Measurements from ENCODE around the gene SF3B3.

Gene SF3B3

DNA sequence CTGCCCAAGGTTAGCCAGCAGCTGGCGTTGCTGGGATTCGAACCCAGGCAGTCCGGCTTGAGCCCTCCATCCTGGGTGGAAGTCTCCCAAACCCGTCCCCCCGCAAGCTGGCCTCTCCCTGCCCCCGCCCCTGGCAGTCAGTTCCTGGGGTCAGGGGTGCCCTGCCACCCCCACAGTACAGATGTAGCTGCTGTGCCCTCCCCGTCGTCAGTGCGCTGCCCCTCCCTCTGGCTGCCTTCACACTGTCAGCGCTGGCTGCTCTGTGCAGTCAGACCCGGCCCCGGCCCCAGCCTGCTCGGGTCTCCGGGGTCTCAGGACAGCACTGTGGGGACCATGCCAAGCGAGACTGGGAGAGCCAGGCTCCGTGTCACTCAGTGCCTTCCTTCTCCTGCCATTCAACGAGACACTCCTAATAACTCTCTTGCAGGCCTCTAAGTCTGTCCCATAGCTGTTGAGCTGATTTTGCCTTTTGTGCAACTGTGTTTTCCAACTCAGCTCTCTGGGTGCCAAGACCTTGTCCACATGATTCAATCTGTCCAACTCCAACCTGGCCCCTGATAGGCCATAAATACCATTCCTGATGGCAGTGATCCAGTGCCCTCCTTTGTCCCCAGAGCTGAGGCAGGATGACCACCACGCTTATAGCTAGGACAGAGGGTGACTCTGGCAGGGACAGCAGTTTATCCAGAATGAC lies 67.3 kb downstream of the SF3B3 start:
- DNase-seq (ENCODE audit: low read depth) = no peak

DNA sequence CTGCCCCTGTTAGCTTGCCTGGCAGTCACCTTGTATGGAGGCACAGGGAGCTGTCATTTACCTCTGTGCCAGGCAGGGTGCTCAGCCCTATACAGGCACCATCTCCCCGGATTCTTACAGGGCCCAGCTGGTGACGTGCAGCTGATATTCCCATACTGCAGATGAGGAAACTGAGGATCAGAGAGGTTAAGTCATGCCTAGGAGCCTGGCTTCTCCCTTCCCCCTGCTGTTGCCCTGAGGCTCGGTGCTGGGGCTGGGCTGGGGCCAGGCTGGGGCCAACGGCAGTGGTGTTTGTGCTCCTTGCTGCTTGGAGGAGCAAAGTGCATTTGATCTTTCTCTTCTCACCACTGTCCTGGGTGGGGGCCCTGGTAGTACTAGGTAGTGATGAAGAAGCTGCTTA lies 68.0 kb downstream of the SF3B3 start:
- DNase-seq (ENCODE audit: low read depth) = no peak

DNA sequence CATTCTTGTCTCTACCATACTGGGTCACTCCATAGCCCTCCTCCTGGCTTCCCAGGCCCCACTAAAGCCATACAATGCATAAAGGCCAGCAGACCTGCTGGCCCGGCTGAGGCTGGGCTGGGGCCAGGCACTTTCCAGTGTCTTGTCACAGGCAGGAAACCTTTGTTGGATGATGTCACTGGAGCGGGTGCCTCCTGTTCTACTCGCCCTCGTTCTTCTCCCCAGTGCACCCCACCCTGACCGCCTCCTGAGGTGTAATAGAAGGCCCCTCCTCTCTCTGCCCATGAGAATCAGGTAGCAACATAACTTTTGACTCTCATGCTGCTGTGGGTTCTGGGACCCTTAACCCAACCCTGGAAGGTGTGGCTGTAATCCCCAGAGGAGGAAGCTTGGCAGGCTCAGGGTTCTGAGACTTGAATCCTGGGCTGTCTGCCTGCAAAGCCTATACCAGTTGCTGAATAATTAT lies 68.5 kb downstream of the SF3B3 start:
- DNase-seq (ENCODE audit: low read depth) = no peak

DNA sequence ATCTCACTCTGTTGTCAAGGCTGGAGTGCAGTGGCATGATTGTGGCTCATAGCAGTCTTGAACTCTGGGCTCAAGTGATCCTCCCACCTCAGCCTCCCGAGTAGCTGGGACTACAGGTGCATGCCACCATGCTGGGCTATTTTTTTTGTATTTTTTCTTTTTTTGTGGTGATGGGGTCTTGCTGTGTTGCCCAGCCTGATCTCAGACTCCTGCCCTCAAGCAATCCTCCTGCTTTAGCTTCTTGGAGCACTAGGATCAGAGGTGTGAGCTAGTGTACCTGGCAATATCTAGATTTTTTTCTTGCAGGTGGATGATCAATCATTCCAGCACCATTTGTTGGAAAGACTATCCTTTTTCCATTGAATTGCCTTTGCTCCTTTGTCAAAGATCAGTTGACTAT lies 69.9 kb downstream of the SF3B3 start:
- DNase-seq (ENCODE audit: low read depth) = no peak

DNA sequence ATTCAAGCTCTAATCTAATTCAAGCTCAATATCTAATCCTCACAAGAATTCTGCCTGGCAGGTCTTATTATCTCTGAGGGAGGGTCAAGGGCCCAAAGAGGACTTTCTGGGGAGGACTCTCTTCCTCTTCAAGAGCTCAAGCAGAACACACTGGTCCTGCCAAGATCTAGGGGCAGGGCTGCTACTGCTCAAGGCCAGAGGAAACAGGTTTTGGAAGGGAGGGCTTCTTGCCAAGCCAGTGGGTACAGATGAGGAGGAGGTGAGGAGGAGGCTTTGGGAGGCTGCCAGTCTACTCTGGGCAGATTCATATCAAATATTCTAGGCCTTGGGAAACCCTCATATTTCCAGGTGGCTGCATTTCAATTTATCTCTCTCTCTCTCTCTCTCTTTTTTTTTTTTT lies 71.0 kb downstream of the SF3B3 start:
- no peak for DNase-seq (ENCODE audit: low read depth)

DNA sequence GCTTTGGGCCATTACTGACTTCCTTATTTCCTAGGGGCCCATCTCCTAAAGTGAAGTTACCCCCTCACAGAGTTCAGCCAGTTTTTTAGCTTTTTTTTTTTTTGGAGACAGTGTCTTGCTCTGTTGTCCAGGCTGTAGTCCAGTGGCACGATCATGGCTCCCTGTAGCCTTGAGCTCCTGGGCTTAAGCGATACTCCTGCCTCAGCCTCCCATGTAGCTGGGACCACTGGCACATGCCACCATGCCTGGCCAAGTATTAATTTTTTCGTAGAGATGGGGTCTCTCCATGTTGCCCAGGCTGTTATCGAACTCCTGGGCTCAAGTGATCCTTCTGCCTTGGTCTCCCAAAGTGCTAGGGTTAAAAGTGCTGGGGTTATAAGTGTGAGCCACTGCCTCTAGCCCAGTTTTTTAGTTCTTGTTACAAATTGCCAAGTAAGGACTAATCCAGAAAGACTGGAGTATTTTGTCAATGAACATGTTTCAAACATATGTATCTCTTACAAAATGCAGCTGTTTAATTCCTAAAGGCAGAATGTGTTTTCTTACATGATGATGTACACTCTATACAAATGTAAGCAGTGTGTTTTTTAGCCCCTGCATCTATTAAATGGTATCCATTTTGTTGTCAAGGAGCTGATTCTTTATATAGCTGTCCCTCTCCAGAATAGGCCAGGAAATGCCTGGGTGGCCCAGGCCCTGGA lies 73.7 kb downstream of the SF3B3 start:
- no peak for DNase-seq (ENCODE audit: low read depth)

DNA sequence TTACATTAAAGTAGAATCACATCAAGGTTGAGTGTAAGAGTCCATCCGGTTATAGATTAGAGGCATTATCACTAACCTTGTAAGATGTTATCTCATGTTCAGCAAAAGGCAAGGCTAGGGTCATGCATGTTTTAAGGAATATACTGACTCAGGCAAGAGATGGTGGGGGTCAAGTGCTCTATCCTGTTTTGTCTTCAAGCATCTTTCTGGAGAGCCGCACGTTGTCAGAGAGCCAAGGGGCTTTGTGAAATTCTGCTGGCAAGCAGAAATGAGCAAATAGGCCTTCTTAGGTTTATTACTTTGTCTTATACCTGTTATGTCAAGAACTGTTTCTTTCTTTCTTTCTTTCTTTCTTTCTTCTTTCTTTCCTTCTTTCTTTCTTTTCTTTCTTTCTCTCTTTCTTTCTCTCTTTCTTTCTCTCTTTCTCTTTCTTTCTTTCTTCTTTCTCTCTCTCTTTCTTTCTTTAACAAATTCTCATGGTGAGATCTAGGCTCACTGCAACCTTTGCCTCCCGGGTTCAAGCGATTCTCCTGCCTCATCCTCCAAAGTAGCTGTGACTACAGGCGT lies 75.4 kb downstream of the SF3B3 start:
- no peak for DNase-seq (ENCODE audit: low read depth)

DNA sequence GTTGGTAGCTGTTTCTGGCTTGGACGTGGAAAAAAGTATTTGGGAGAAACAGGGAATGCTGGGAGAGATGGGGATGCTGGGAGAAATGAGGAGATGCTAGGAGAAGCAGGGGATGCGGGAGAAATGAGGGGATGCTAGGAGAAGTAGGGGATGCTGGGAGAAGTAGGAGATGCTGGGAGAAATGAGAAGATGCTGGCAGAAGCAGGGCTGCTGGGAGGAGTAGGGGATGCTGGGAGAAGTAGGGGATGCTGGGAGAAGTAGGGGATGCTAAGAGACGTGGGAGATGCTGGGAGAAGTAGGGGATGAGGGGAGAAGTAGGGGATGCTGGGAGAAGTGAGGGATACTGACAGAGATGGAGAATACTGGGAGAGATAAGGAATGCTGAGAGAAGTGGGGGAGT lies 77.1 kb downstream of the SF3B3 start:
- DNase-seq (ENCODE audit: low read depth) = no peak

DNA sequence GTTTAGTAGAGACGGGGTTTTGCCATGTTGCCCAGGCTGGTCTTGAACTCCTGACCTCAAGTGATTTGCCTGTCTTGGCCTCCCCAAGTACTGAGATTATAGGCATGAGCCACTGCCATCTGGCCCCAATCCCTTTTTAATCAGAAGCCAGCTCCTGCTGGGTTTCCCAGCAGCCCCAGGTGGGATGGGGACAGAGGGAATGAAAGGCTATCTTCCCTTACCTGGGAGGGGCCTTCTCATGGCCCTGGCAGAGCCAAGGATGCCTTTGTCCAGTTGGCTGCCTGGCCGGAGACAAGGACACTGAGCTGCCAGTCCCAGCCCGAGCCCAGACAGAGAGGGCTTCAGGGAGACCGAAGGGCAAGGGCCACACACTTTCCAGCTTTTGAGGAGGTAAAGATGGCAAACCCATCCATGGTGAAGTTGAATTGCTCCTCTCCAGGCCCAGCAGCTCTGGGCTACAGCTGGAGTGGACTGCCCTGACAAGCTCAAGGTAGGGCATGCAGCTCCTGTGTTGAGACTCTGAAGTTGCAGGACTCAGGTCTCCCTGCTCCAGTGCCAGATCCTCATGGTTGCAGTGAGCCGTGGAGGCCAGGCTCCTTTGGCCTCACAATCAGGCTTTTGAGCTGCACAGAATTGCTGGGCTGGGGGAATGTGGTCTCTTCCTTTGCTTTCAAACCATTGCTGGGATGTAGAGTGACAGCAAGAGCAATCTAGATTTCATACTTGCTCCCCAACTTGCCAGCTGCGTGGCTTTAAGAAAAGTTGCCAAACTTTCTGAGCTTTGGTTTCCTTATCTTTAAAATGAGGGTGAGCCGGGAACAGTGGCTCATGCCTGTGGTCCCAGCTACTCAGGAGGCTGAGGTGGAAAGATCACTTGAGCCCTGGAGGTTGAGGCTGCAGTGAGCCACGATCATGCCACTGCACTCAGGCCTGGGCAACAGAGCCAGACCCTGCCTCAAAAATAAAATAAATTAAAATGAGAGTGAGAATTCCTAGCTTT lies 78.3 kb downstream of the SF3B3 start:
- no peak for DNase-seq (ENCODE audit: low read depth)

DNA sequence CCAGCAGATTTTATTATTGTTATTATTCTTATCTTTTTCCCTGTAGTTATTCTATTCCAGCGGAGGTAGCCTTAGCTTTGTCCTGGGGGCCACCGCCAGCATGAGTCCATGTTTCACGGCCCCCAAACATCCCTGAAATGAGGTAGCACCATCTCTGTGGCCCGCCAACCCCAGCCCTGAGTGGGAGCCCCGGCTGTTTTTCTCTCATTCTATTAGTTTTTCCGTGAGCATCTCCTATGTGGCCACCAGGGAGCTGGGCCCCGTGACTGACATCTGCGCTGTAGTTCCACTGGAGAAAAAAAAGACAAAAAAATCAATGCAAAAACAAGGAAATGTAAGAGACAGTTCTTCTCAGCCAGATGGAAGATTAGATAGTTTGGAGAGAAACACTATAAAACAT lies 79.2 kb downstream of the SF3B3 start:
- no peak for DNase-seq (ENCODE audit: low read depth)

DNA sequence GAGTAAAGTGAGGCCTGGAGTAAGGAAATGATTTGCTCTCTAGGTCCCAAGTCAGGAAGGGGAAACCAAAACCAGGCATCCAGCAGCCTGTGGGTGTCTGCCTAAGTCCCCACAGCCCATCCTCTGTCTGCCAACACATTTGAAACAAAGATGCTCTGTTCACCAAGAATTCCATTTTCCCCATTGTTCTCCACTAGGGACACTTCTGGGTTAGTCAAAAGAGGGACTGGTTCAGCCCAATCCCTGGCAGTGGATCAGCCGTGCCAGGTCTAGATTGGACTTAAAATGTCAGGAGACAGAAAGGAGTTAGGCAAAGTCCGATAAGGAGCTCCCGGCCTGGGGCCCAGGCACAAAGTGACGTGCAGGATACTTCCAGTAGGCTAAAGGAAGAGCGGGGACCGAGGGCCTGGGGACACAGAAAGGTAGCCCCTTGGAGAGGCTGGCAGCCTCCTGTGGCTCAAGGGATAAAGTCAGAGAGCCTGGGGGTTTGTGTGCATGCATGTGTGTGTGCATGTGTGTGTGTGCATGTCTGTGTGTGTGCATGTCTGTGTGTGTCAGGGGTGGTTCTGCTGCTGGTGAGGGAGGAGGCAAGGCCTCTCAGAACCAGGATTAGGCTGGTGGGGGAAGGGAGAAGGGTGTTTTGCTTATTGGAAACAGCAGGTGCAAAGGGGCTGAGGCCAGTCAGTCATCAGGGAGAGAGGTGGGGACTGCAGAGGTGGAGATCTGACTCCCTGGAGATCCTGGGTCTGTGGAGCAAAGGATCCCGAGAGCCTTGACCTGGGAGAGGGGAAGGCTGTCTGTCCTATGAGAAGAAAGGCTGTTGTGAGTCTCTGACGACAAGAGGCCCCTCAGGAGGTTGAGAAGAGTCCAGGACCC lies 81.0 kb downstream of the SF3B3 start:
- no peak for DNase-seq (ENCODE audit: low read depth)

DNA sequence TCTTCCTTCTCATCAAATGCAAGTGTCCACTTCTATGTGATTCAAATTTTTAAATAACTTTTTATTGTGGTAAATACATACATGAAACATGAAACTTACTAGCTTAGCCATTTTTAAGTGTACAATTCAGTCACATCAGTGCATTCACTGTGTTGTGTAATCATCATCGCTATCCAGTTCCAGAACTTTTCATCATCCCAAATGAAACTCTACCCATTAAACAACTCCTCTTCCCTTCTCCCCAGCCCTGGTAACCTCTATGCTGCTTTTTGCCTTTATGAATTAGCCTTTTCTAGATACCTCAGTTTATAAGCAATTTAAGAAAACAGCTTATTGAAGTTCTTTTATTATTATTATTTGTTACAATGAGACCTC lies 81.7 kb downstream of the SF3B3 start:
- DNase-seq (ENCODE audit: low read depth) = no peak

DNA sequence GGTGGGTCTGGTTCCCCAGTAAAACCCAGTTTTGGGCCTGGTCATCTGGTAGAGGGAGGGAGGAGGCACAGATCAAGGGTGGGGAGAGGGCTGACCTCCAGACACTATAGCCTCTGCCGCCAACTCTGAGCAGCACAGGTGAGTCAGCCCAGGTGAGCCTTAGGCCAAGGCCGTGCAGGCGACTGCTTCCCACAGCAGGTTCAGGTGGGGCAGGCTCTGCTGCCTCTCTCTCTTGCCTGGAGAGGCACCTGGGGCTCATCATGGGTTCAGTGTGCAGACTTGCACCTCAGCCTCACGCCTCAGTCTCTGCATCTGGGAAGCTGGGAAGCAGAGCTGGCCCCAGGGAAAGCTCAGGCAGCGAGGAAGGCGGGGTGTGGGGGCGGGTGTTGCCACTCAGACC lies 84.9 kb downstream of the SF3B3 start:
- no peak for DNase-seq (ENCODE audit: low read depth)

DNA sequence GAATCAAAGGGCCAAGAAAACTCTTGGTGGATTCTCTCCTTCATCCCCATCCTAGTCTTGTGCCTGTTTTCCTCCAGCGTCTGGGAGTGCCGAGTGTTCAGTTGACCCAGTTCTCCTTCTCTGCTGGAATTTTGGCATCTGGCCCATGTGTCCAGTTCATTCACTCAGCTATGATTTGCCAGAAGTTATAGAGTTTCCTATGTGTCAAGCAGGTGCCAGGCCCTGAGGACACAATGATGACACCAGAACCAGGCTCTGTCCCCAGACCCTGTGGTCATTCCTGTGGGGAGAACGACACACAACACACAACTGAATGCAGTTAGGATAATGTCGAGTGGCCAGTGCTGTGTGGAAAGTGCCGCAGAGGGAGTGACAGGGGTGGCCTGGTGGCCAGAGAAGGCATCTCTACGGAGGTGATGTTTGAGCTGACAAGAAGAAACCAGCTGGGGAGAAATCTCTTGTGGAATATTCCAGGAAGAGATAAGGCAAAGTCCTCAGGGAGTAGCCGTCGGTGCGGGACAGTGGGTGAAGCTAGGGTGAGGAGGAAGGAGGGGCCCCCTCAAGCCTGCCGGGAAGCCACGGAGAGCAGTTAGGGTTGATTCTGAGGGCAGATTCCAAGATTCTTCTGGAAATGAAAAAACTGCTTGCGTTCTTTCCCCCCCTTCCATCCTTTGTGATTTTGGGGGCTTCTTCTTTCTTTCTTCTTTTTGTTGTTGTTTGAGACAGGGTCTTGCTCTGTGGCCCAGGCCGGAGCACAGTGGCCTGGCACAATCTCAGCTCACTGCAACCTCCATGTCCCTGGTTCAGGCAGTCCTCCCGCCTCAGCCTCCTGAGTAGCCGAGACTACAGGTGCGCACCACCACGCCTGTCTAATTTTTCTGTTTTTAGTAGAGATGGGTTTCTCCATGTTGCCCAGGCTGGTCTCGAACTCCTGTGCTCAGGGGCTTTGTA lies 86.9 kb downstream of the SF3B3 start:
- no peak for DNase-seq (ENCODE audit: low read depth)

DNA sequence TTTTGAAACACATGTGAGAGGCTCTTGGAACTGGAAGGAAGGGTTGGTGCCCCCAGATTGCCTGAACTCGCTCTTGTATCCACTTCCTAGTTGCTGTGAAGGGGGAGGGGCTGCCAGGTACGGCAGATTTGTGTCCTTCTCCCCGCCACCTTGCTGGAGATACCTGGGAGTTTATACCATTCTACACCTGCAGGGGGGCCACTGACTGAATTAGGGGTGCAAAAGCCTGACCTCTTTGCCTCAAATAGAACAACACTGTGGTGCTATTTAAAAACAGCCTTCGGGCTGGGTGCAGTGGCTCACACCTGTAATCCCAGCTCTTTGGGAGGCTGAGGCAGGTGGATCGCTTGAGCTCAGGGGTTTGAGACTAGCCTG lies 87.6 kb downstream of the SF3B3 start:
- no peak for DNase-seq (ENCODE audit: low read depth)

DNA sequence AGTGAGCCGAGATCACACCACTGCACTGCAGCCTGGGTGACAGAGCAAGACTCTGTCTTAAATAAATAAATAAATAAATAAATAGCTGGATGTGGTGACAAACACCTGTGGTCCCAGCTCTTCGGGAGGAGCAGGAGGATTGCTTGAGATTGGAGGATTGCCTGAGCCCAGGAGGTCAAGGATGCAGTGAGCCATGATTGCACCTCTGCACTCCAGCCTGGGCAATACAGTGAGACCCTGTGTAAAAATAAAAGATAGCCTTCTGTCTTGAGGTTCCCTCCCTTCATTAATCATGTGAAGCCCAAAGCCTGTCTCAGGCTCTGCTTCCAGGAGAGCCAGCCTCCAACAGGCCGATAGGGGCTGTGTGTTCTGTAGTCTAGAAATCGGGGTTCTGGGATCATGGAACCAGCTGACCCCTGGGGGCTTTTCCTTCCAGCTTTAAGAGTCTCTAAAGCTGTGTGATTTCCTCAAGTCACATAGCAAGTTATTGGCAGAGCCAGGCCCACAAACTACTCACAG lies 88.2 kb downstream of the SF3B3 start:
- DNase-seq (ENCODE audit: low read depth) = no peak

DNA sequence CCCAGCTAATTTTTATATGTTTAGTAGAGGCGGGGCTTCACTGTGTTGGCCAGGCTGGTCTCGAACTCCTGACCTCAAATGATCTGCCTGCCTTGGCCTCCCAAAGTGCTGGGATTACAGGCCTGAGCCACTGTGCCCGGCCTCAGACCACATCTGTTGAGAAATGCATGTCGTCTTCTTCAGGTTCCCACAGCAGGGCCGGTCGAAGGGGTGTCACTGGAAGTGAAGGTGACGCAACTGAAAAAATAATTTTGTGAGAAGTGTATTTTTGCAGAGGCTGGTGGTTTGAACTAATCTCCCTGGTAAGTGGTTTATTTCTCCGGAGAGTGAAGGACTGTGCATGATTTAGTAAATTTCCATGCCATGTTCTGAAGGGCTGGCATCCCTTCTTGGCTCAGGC lies 89.3 kb downstream of the SF3B3 start:
- no peak for DNase-seq (ENCODE audit: low read depth)

DNA sequence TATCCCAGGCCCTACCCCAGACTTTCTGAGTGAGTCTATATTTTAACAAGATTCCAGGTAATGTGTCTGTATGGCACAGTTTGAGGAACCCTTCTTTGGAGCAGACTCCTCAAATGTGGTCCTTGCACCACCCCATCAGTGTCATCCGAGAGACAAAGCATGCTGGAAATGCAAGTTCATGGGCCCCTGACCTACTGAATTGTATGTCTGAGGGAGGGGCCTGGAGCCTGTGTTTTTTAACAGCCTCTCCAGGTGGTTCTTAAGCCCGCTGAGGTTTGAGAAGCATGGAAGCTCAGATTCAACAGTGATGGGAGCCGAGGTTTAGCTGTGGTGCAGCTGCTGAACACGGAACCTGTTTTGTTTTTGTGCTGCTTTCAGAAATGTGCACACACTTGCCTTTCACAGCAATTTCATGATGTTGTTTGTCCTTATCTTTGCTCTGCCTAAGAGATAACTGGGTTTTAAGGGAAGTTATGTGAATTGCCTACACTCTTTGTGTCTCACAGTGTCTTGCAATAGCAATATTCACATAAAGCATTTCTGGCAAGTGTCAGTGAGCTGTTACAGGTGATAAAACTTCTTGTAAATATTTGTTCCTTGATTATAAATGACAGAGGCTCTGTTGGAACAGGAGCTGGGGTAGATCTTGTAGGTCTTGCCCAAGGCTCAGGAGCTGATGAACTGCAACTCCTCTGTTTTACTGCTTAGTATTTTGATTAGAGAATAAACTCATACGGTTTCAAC lies 90.8 kb downstream of the SF3B3 start:
- no peak for DNase-seq (ENCODE audit: low read depth)

DNA sequence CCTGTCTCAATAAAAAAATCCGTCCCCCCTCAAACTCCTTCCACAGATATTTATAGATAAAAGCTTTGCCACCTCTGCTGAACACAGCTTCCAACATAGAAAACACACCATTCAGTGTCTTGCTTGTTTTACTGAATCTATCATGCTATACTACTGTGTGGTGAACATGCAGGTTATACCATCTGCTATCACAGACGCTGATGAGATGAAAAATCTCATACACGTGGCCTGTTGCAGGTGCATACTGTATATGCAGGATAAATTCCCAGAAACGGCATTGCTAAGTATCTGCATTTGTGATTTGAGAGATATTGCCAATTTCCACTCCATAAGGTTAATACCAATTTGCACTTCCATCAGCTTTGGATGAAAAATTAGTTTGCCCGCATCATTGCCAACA lies 92.3 kb downstream of the SF3B3 start:
- no peak for DNase-seq (ENCODE audit: low read depth)

Data from GM04504 (cell line).